HG02588 (cell line): ENCODE data around the gene SIDT2.
"Not testable (repeated sequence)": the region's sequence is repeated elsewhere in the genome, so short reads cannot be mapped to it uniquely, and the experiment has no call there.

Experiments
- ATAC-seq: cut with Tn5 transposase; IDR thresholded peaks from one replicate; pipeline ENCODE4 v1.9.1; 2021; ENCODE audit warnings: mild to moderate bottlenecking, moderate library complexity; ENCODE audit not compliant: unreplicated experiment

SIDT2 gene

GRCh38 chr11:117201658-117202305 is 23.2 kb downstream of the SIDT2 start:
- ATAC-seq, result no peak

- no peak for ATAC-seq
These were observed 24.0 kb downstream of the SIDT2 start for GRCh38 chr11:117202386-117203068.

- ATAC-seq, result no peak
These were observed 24.5 kb downstream of the SIDT2 start for GRCh38 chr11:117203069-117203407.

- ATAC-seq, result no peak
These were observed 25.9 kb downstream of the SIDT2 start for GRCh38 chr11:117204283-117205080.

GRCh38 chr11:117205211-117205818 is 26.8 kb downstream of the SIDT2 start:
- ATAC-seq, result no peak

GRCh38 chr11:117206111-117206510 is 27.6 kb downstream of the SIDT2 start:
- ATAC-seq, result not testable (repeated sequence)

GRCh38 chr11:117206859-117207258 is 28.3 kb downstream of the SIDT2 start:
- not testable (repeated sequence) for ATAC-seq

- not testable (repeated sequence) for ATAC-seq
These were observed 28.9 kb downstream of the SIDT2 start for GRCh38 chr11:117207481-117207880.

- not testable (repeated sequence) for ATAC-seq
These were observed 30.2 kb downstream of the SIDT2 start for GRCh38 chr11:117208710-117209109.

GRCh38 chr11:117209351-117210125 is 31.0 kb downstream of the SIDT2 start:
- ATAC-seq, result not testable (repeated sequence)

- ATAC-seq, result no peak
These were observed 32.1 kb downstream of the SIDT2 start for GRCh38 chr11:117210620-117211019.

GRCh38 chr11:117212697-117213355 is 34.3 kb downstream of the SIDT2 start:
- no peak for ATAC-seq

- no peak for ATAC-seq
These were observed 36.0 kb downstream of the SIDT2 start for GRCh38 chr11:117214404-117215110.

GRCh38 chr11:117217141-117218084 is 38.9 kb downstream of the SIDT2 start:
- no peak for ATAC-seq

GRCh38 chr11:117218133-117218915 is 39.8 kb downstream of the SIDT2 start:
- ATAC-seq, result no peak

GRCh38 chr11:117219001-117219400 is 40.5 kb downstream of the SIDT2 start:
- no peak for ATAC-seq

GRCh38 chr11:117219455-117219854 is 40.9 kb downstream of the SIDT2 start:
- ATAC-seq, result no peak

- no peak for ATAC-seq
These were observed 41.5 kb downstream of the SIDT2 start for GRCh38 chr11:117219995-117220394.
